ENCODE results near the gene SFMBT1.

Gene SFMBT1

DNA sequence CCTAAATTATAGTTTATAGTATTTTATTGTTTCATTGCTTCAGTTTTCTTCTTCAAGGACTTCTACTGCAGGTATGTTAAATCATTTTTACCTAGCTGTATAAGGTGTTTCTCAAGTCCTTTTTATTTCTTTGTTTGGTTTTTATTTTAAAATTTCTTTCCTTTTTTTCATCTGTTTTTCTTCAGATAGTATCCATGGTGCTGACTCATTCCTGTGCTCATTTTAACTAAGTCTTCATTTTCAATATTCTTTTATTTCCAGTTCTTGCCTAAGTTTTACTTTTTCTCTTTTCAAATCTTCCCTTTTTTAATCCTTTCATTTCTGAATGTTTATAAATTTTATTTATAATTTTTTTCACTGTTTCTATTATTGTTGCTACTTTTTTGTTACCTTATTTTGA is 106.3 kb downstream of the SFMBT1 start:
- Mint-ChIP-seq H3K27ac (no peak overlapping the region), H3K36me3 (ENCODE audit: low read depth) (peaks cover 5% of the 10 kb centered on the region), H3K9me3 (no peaks in the 10 kb centered on the region), H3K4me1 (peaks cover 8% of the 10 kb centered on the region), H3K4me3 (no peak overlapping the region), H3K27me3 (ENCODE audit: low read depth, poor library complexity) (peaks cover 6% of the 10 kb centered on the region)
- DNase-seq, result no peak
- TF ChIP-seq, protein P1, sequence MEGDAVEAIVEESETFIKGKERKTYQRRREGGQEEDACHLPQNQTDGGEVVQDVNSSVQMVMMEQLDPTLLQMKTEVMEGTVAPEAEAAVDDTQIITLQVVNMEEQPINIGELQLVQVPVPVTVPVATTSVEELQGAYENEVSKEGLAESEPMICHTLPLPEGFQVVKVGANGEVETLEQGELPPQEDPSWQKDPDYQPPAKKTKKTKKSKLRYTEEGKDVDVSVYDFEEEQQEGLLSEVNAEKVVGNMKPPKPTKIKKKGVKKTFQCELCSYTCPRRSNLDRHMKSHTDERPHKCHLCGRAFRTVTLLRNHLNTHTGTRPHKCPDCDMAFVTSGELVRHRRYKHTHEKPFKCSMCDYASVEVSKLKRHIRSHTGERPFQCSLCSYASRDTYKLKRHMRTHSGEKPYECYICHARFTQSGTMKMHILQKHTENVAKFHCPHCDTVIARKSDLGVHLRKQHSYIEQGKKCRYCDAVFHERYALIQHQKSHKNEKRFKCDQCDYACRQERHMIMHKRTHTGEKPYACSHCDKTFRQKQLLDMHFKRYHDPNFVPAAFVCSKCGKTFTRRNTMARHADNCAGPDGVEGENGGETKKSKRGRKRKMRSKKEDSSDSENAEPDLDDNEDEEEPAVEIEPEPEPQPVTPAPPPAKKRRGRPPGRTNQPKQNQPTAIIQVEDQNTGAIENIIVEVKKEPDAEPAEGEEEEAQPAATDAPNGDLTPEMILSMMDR (IDR thresholded peaks at IDR 0.05), result no peak

- no peak overlapping the region for H3K27ac Mint-ChIP-seq
- DNase-seq, result peak; percentile 44
- TF ChIP-seq, protein P1 (IDR thresholded peaks at IDR 0.05), result peak; percentile 66
Observed at GRCh38 chr3:52934630-52935530, 111.0 kb downstream of the SFMBT1 start.

GRCh38 chr3:52931889-52932288 is 114.0 kb downstream of the SFMBT1 start:
- no peak for DNase-seq
- Mint-ChIP-seq H3K27me3 (ENCODE audit: low read depth, poor library complexity) (no peaks in the 10 kb centered on the region), H3K27ac (no peak overlapping the region), H3K36me3 (ENCODE audit: low read depth) (peaks cover 10% of the 10 kb centered on the region), H3K4me1 (peaks cover 10% of the 10 kb centered on the region), H3K4me3 (no peak overlapping the region), H3K9me3 (no peaks in the 10 kb centered on the region)
- TF ChIP-seq, protein P1 (IDR thresholded peaks at IDR 0.05), result no peak

More at GRCh38 chr3:52934630-52935530, 111.0 kb downstream of the SFMBT1 start:
- H3K4me1 Mint-ChIP-seq, result peaks cover 10% of the 10 kb centered on the region
- H3K36me3 Mint-ChIP-seq (ENCODE audit: low read depth), result peaks cover 4% of the 10 kb centered on the region
- no peaks in the 10 kb centered on the region for H3K9me3 Mint-ChIP-seq
- H3K4me3 Mint-ChIP-seq, result no peak overlapping the region
- H3K27me3 Mint-ChIP-seq (ENCODE audit: low read depth, poor library complexity), result peaks cover 6% of the 10 kb centered on the region

- Mint-ChIP-seq H3K27ac (no peak overlapping the region), H3K4me1 (peaks cover 10% of the 10 kb centered on the region), H3K27me3 (ENCODE audit: low read depth, poor library complexity) (no peaks in the 10 kb centered on the region), H3K9me3 (no peaks in the 10 kb centered on the region), H3K4me3 (no peak overlapping the region), H3K36me3 (ENCODE audit: low read depth) (peaks cover 10% of the 10 kb centered on the region)
- TF ChIP-seq, protein P1 (IDR thresholded peaks at IDR 0.05), result no peak
- no peak for DNase-seq
Observed at GRCh38 chr3:52931328-52931727, 114.5 kb downstream of the SFMBT1 start.

- no peak for DNase-seq
- Mint-ChIP-seq H3K4me3 (no peak overlapping the region), H3K36me3 (ENCODE audit: low read depth) (peaks cover 10% of the 10 kb centered on the region), H3K27ac (no peak overlapping the region), H3K4me1 (peaks cover 8% of the 10 kb centered on the region), H3K9me3 (no peaks in the 10 kb centered on the region), H3K27me3 (ENCODE audit: low read depth, poor library complexity) (no peaks in the 10 kb centered on the region)
- TF ChIP-seq, protein P1 (IDR thresholded peaks at IDR 0.05), result no peak
Observed at GRCh38 chr3:52930748-52931147, 115.1 kb downstream of the SFMBT1 start.

- Mint-ChIP-seq H3K4me3 (no peak overlapping the region), H3K9me3 (no peaks in the 10 kb centered on the region), H3K27ac (no peak overlapping the region), H3K27me3 (ENCODE audit: low read depth, poor library complexity) (no peaks in the 10 kb centered on the region), H3K36me3 (ENCODE audit: low read depth) (peaks cover 23% of the 10 kb centered on the region), H3K4me1 (no peaks in the 10 kb centered on the region)
- DNase-seq, result no peak
- TF ChIP-seq, protein P1 (IDR thresholded peaks at IDR 0.05), result no peak
Observed at GRCh38 chr3:52926554-52926953, 119.3 kb downstream of the SFMBT1 start.

Data from nephron progenitor cell (in vitro differentiated cells).